BLaER1 (cell line): Measurements from ENCODE around the gene KCNJ6.

Experiments
- H3K27ac ChIP-seq: shearing (Covaris generic); formaldehyde crosslinking; 2 replicates; pipeline ENCODE4 v1.8.1; 2022
- H3K27me3 ChIP-seq: shearing (Covaris generic); formaldehyde crosslinking; 2 replicates; pipeline ENCODE4 v1.8.1; 2022
- H3K36me3 ChIP-seq: shearing (Covaris generic); formaldehyde crosslinking; 2 replicates; pipeline ENCODE4 v1.8.1; 2022
- H3K4me1 ChIP-seq: shearing (Covaris generic); formaldehyde crosslinking; 2 replicates; pipeline ENCODE4 v1.8.1; 2022
- H3K4me2 ChIP-seq: shearing (Covaris generic); formaldehyde crosslinking; 2 replicates; pipeline ENCODE4 v1.8.1; 2022
- H3K4me3 ChIP-seq: shearing (Covaris generic); formaldehyde crosslinking; 2 replicates; pipeline ENCODE4 v1.8.1; 2022
- H3K9ac ChIP-seq: shearing (Covaris generic); formaldehyde crosslinking; 2 replicates; pipeline ENCODE4 v1.8.1; 2022
- H3K9me3 ChIP-seq: shearing (Covaris generic); formaldehyde crosslinking; 2 replicates; pipeline ENCODE4 v1.8.1; 2022
- H4K20me1 ChIP-seq: shearing (Covaris generic); formaldehyde crosslinking; 2 replicates; pipeline ENCODE4 v1.8.1; 2022
- Cebpa-rat ChIP-seq: shearing (Covaris generic); IDR thresholded peaks from 2 replicates; pipeline ENCODE4 v1.8.1; 2022

KCNJ6 gene

GRCh38 chr21:37869661-37870060 lies 46.6 kb downstream of the KCNJ6 start:
- Histone ChIP-seq H3K4me1 (peaks cover 8% of the 10 kb centered on the region), H3K9ac (no peak overlapping the region), H3K27ac (no peak overlapping the region), H3K9me3 (no peaks in the 10 kb centered on the region), H4K20me1 (no peaks in the 10 kb centered on the region), H3K4me2 (no peak overlapping the region), H3K4me3 (no peak overlapping the region), H3K36me3 (no peaks in the 10 kb centered on the region), H3K27me3 (no peaks in the 10 kb centered on the region)
- no peak for TF ChIP-seq Cebpa-rat

GRCh38 chr21:37868446-37869295 lies 47.6 kb downstream of the KCNJ6 start:
- Histone ChIP-seq H3K36me3 (no peaks in the 10 kb centered on the region), H3K27ac (no peak overlapping the region), H3K9me3 (no peaks in the 10 kb centered on the region), H3K4me2 (no peak overlapping the region), H3K27me3 (no peaks in the 10 kb centered on the region), H4K20me1 (no peaks in the 10 kb centered on the region), H3K9ac (no peak overlapping the region), H3K4me1 (peaks cover 4% of the 10 kb centered on the region; the same call in 1 of the 2 replicates), H3K4me3 (no peak overlapping the region)
- TF ChIP-seq Cebpa-rat: no peak

- no peaks in the 10 kb centered on the region for H4K20me1 ChIP-seq
- H3K27me3 ChIP-seq: no peaks in the 10 kb centered on the region
- H3K4me1 ChIP-seq: peaks cover 4% of the 10 kb centered on the region; the same call in 1 of the 2 replicates
- no peak for TF ChIP-seq Cebpa-rat
- no peak overlapping the region for H3K4me2 ChIP-seq
- H3K36me3 ChIP-seq: no peaks in the 10 kb centered on the region
- H3K27ac ChIP-seq: no peak overlapping the region
- no peak overlapping the region for H3K4me3 ChIP-seq
- H3K9ac ChIP-seq: no peak overlapping the region
- no peaks in the 10 kb centered on the region for H3K9me3 ChIP-seq
These were observed 50.2 kb downstream of the KCNJ6 start for GRCh38 chr21:37866027-37866426.

- H4K20me1 ChIP-seq: no peaks in the 10 kb centered on the region
- no peak overlapping the region for H3K27ac ChIP-seq
- H3K9me3 ChIP-seq: no peaks in the 10 kb centered on the region
- no peak overlapping the region for H3K4me3 ChIP-seq
- H3K9ac ChIP-seq: no peak overlapping the region
- peaks cover 4% of the 10 kb centered on the region; the same call in 1 of the 2 replicates for H3K4me1 ChIP-seq
- H3K4me2 ChIP-seq: no peak overlapping the region
- no peaks in the 10 kb centered on the region for H3K36me3 ChIP-seq
- TF ChIP-seq Cebpa-rat: no peak
- no peaks in the 10 kb centered on the region for H3K27me3 ChIP-seq
These were observed 51.1 kb downstream of the KCNJ6 start for GRCh38 chr21:37865156-37865555.

GRCh38 chr21:37863842-37864241 lies 52.4 kb downstream of the KCNJ6 start:
- Histone ChIP-seq H3K4me2 (no peak overlapping the region), H3K27me3 (no peaks in the 10 kb centered on the region), H3K4me1 (peaks cover 4% of the 10 kb centered on the region; the same call in 1 of the 2 replicates), H4K20me1 (no peaks in the 10 kb centered on the region), H3K4me3 (no peak overlapping the region), H3K9me3 (no peaks in the 10 kb centered on the region), H3K9ac (no peak overlapping the region), H3K36me3 (no peaks in the 10 kb centered on the region), H3K27ac (no peak overlapping the region)
- no peak for TF ChIP-seq Cebpa-rat

GRCh38 chr21:37862536-37862935 lies 53.7 kb downstream of the KCNJ6 start:
- Histone ChIP-seq H3K4me1 (peaks cover 4% of the 10 kb centered on the region; the same call in 1 of the 2 replicates), H3K4me2 (no peak overlapping the region)

GRCh38 chr21:37861561-37861960 lies 54.7 kb downstream of the KCNJ6 start:
- Histone ChIP-seq H3K9ac (no peak overlapping the region), H3K4me3 (no peak overlapping the region), H3K4me2 (no peak overlapping the region), H3K4me1 (peaks cover 4% of the 10 kb centered on the region; the same call in 1 of the 2 replicates), H3K27me3 (no peaks in the 10 kb centered on the region), H3K36me3 (no peaks in the 10 kb centered on the region), H3K9me3 (peaks cover 21% of the 10 kb centered on the region), H4K20me1 (no peaks in the 10 kb centered on the region), H3K27ac (no peak overlapping the region)
- TF ChIP-seq Cebpa-rat: no peak

More at GRCh38 chr21:37862536-37862935, 53.7 kb downstream of the KCNJ6 start:
- H3K9ac ChIP-seq: no peak overlapping the region
- TF ChIP-seq Cebpa-rat: no peak
- peaks cover 11% of the 10 kb centered on the region for H3K9me3 ChIP-seq
- no peaks in the 10 kb centered on the region for H3K27me3 ChIP-seq
- H3K4me3 ChIP-seq: no peak overlapping the region
- no peak overlapping the region for H3K27ac ChIP-seq
- no peaks in the 10 kb centered on the region for H3K36me3 ChIP-seq
- no peaks in the 10 kb centered on the region for H4K20me1 ChIP-seq

- peaks cover 22% of the 10 kb centered on the region for H3K9me3 ChIP-seq
- no peak overlapping the region for H3K4me3 ChIP-seq
- peaks cover 5% of the 10 kb centered on the region for H3K4me1 ChIP-seq
- H4K20me1 ChIP-seq: no peaks in the 10 kb centered on the region
- no peak for TF ChIP-seq Cebpa-rat
- H3K36me3 ChIP-seq: no peaks in the 10 kb centered on the region
- no peak overlapping the region for H3K27ac ChIP-seq
- H3K27me3 ChIP-seq: no peaks in the 10 kb centered on the region
- no peak overlapping the region for H3K4me2 ChIP-seq
- H3K9ac ChIP-seq: no peak overlapping the region
These were observed 55.8 kb downstream of the KCNJ6 start for GRCh38 chr21:37860416-37860815.

- Histone ChIP-seq H3K27ac (no peak overlapping the region), H3K36me3 (no peaks in the 10 kb centered on the region), H3K9ac (no peak overlapping the region), H3K27me3 (no peaks in the 10 kb centered on the region), H3K4me1 (peaks cover 8% of the 10 kb centered on the region), H4K20me1 (no peaks in the 10 kb centered on the region), H3K9me3 (peaks cover 34% of the 10 kb centered on the region), H3K4me3 (no peak overlapping the region), H3K4me2 (no peak overlapping the region)
- TF ChIP-seq Cebpa-rat: no peak
These were observed 60.3 kb downstream of the KCNJ6 start for GRCh38 chr21:37855647-37856625.

GRCh38 chr21:37855271-37855646 lies 61.0 kb downstream of the KCNJ6 start:
- no peak overlapping the region for H3K9ac ChIP-seq
- peaks cover 8% of the 10 kb centered on the region for H3K4me1 ChIP-seq
- H3K27me3 ChIP-seq: no peaks in the 10 kb centered on the region
- H3K27ac ChIP-seq: no peak overlapping the region
- H3K36me3 ChIP-seq: no peaks in the 10 kb centered on the region
- peaks cover 34% of the 10 kb centered on the region for H3K9me3 ChIP-seq
- H4K20me1 ChIP-seq: no peaks in the 10 kb centered on the region
- no peak overlapping the region for H3K4me2 ChIP-seq
- TF ChIP-seq Cebpa-rat: no peak
- H3K4me3 ChIP-seq: no peak overlapping the region
